MG63 (cell line): ENCODE data around the gene SLC25A26. TPM values are rescaled to one million over a fixed set of nuclear protein-coding genes. Genes with fewer than 3 reads are reported as not detected.
A peak's percentile ranks its signal among the peaks of the same experiment; 100 is the strongest.

Source experiments
- DNase-seq: peaks from one replicate; pipeline ENCODE4 v3.0.0-alpha.2; 2020
- H3K27me3 ChIP-seq: fragments of 250-450 bp; sonication (Bioruptor Pico); 2 replicates; pipeline ENCODE4 v1.5.1; 2020; ENCODE audit warnings: mild to moderate bottlenecking, moderate library complexity
- H3K36me3 ChIP-seq: fragments of 250-450 bp; sonication (Bioruptor Pico); 2 replicates; pipeline ENCODE4 v1.5.1; 2020; ENCODE audit warnings: mild to moderate bottlenecking, moderate library complexity
- H3K4me3 ChIP-seq: fragments of 250-450 bp; sonication (Bioruptor Pico); 2 replicates; pipeline ENCODE4 v1.5.1; 2020; ENCODE audit warnings: mild to moderate bottlenecking, moderate library complexity
- H3K9me3 ChIP-seq: fragments of 250-450 bp; sonication (Bioruptor Pico); 2 replicates; pipeline ENCODE4 v1.5.1; 2020; ENCODE audit warnings: mild to moderate bottlenecking, moderate library complexity
- total RNA-seq: library from RNA; depleted of rRNA; stranded (reverse); fragments of >200 nt; shearing (Covaris generic); gene quantifications from 2 replicates; pipeline ENCODE4 v1.2.3, GENCODE V29; 2014; ENCODE audit warnings: low replicate concordance

The SLC25A26 gene
- total RNA-seq, 1 experiment from 2014 or later: 16.9 TPM

DNA sequence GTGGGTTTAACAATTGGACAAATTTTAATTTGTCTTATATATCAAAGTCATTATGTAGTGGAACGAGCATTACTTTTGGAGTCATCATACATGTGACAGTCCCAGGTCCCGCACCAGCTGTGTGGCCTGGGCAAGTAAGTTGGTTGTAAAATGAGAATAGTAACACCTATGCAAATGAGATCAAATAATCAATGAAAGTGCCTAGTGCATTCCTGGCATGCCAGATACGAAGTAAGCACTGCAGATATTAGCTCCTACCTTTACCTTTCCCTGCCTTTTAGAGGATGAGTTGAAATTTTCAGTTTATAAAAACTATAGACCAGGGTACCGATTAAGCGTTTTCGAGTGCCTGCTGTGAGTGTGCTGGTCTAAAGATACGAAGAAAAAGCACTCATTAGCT is 145.9 kb downstream of the SLC25A26 start:
- Histone ChIP-seq H3K36me3 (no peaks in the 10 kb centered on the region), H3K4me3 (no peak overlapping the region), H3K9me3 (no peaks in the 10 kb centered on the region), H3K27me3 (no peaks in the 10 kb centered on the region)
- no peak for DNase-seq

GRCh38 chr3:66367979-66368378 is 147.2 kb downstream of the SLC25A26 start:
- Histone ChIP-seq H3K36me3 (no peaks in the 10 kb centered on the region), H3K4me3 (no peak overlapping the region), H3K9me3 (no peaks in the 10 kb centered on the region), H3K27me3 (no peaks in the 10 kb centered on the region)
- DNase-seq: no peak

GRCh38 chr3:66370179-66370578 is 149.4 kb downstream of the SLC25A26 start:
- DNase-seq: no peak
- Histone ChIP-seq H3K9me3 (no peaks in the 10 kb centered on the region), H3K4me3 (no peak overlapping the region), H3K27me3 (no peaks in the 10 kb centered on the region), H3K36me3 (no peaks in the 10 kb centered on the region)

GRCh38 chr3:66371432-66371831 is 150.6 kb downstream of the SLC25A26 start:
- Histone ChIP-seq H3K4me3 (no peak overlapping the region), H3K9me3 (no peaks in the 10 kb centered on the region), H3K36me3 (no peaks in the 10 kb centered on the region), H3K27me3 (no peaks in the 10 kb centered on the region)
- DNase-seq: no peak

- H3K9me3 ChIP-seq: no peaks in the 10 kb centered on the region
- no peak overlapping the region for H3K4me3 ChIP-seq
- no peaks in the 10 kb centered on the region for H3K36me3 ChIP-seq
- no peaks in the 10 kb centered on the region for H3K27me3 ChIP-seq
- DNase-seq: peak; percentile 4
Measured at GRCh38 chr3:66372681-66373350, 152.0 kb downstream of the SLC25A26 start.

GRCh38 chr3:66376568-66376967 is 155.8 kb downstream of the SLC25A26 start:
- Histone ChIP-seq H3K9me3 (no peaks in the 10 kb centered on the region), H3K36me3 (no peaks in the 10 kb centered on the region), H3K4me3 (no peak overlapping the region), H3K27me3 (no peaks in the 10 kb centered on the region)
- peak; percentile 43 for DNase-seq

GRCh38 chr3:66377800-66378199 is 157.0 kb downstream of the SLC25A26 start:
- H3K4me3 ChIP-seq: no peak overlapping the region
- H3K9me3 ChIP-seq: no peaks in the 10 kb centered on the region
- H3K27me3 ChIP-seq: no peaks in the 10 kb centered on the region
- no peak for DNase-seq
- no peaks in the 10 kb centered on the region for H3K36me3 ChIP-seq

DNA sequence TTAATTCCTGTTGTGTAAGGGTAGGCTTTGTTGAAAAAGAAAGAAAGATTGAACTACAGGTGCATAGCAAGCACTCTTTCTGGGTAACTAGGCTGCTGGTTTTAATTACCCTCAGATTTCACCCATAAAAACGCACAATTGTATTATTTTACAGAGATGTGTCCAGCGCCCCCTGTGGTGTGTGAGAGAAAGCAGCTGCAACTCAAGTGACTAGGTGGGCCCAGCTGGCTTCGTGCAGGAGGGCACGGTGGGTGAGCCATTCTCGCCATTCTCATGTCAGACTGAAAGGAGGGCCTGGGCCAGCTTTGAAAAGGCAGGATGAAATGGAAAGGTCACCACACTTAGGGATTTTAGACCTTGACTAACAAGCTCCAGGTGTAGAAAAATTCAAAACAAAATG is 157.5 kb downstream of the SLC25A26 start:
- Histone ChIP-seq H3K9me3 (no peaks in the 10 kb centered on the region), H3K4me3 (no peak overlapping the region), H3K27me3 (no peaks in the 10 kb centered on the region), H3K36me3 (no peaks in the 10 kb centered on the region)
- no peak for DNase-seq

- DNase-seq: no peak
- H3K36me3 ChIP-seq: no peaks in the 10 kb centered on the region
Measured at GRCh38 chr3:66379565-66379964, 158.8 kb downstream of the SLC25A26 start.

GRCh38 chr3:66380200-66380932 is 159.6 kb downstream of the SLC25A26 start:
- H3K36me3 ChIP-seq: no peaks in the 10 kb centered on the region
- H3K4me3 ChIP-seq: no peak overlapping the region
- no peaks in the 10 kb centered on the region for H3K9me3 ChIP-seq
- H3K27me3 ChIP-seq: no peaks in the 10 kb centered on the region
- DNase-seq: no peak

More at GRCh38 chr3:66379565-66379964, 158.8 kb downstream of the SLC25A26 start:
- H3K9me3 ChIP-seq: no peaks in the 10 kb centered on the region
- H3K27me3 ChIP-seq: no peaks in the 10 kb centered on the region
- H3K4me3 ChIP-seq: no peak overlapping the region

- no peak for DNase-seq
- H3K36me3 ChIP-seq: no peaks in the 10 kb centered on the region
- H3K4me3 ChIP-seq: no peak overlapping the region
Measured at GRCh38 chr3:66381626-66382025, 160.8 kb downstream of the SLC25A26 start.

GRCh38 chr3:66382142-66382541 is 161.3 kb downstream of the SLC25A26 start:
- no peak overlapping the region for H3K4me3 ChIP-seq
- no peaks in the 10 kb centered on the region for H3K27me3 ChIP-seq
- H3K9me3 ChIP-seq: no peaks in the 10 kb centered on the region
- H3K36me3 ChIP-seq: no peaks in the 10 kb centered on the region
- no peak for DNase-seq

More at GRCh38 chr3:66381626-66382025, 160.8 kb downstream of the SLC25A26 start:
- no peaks in the 10 kb centered on the region for H3K27me3 ChIP-seq
- H3K9me3 ChIP-seq: no peaks in the 10 kb centered on the region

DNA sequence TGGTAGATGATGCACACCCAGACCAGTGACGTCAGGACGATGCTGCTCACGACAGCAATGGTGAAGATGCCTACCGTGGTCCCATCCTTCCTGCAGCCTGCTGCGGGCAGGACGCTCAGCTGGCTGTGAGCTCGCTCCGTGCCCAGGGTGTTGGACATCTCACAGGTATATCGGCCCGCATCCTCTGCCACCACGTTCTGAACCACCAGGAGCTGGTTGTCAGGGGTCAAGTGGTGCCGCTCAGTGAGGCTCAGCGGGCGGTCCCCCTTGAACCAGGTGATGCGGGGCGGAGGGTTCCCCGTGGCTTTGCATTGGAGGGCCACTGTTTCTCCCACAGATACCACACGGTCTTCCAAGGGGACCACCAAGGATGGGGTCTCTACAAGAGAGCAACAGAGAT is 162.2 kb downstream of the SLC25A26 start:
- H3K4me3 ChIP-seq: no peak overlapping the region
- H3K27me3 ChIP-seq: no peaks in the 10 kb centered on the region
- no peak for DNase-seq
- H3K9me3 ChIP-seq: no peaks in the 10 kb centered on the region
- no peaks in the 10 kb centered on the region for H3K36me3 ChIP-seq

DNA sequence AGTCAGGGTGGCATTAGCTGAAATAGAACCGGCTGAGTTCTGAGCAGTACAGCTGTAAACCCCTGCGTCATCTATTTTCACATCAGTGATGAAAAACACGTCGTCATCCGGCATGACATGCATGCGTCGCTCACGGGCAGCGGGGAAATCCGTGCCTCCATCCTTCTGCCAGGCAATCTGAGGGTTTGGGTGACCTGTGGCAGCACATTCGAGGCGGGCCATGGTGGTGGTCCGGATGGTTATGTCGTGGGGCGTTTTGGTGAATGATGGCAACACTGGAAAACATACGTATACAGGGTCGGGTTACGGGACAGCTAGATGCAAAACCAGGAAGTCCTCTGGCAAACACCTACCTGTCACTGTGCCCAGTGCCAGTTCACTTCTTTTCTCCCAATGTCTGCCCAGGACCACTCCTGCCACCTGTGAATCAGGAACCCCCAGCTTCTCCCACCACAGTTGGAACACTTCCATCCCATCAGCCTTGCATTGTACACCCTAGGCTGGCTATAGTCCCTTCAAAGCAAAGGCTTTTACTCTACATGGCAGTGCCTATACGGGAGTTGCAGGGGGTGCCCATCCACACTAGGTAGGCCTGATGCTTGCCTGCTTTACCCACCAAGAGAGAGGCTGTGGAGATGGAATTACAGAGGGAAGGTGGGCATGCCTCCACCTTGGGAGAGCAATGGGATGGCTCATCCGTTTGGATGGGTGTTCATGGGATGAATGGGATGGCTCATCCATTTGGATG is 163.4 kb downstream of the SLC25A26 start:
- H3K9me3 ChIP-seq: no peaks in the 10 kb centered on the region

GRCh38 chr3:66385066-66385465 is 164.3 kb downstream of the SLC25A26 start:
- Histone ChIP-seq H3K36me3 (no peaks in the 10 kb centered on the region), H3K27me3 (no peaks in the 10 kb centered on the region), H3K4me3 (no peak overlapping the region), H3K9me3 (no peaks in the 10 kb centered on the region)
- DNase-seq: no peak

More for the DNA sequence above, 163.4 kb downstream of the SLC25A26 start:
- Histone ChIP-seq H3K36me3 (no peaks in the 10 kb centered on the region), H3K4me3 (no peak overlapping the region), H3K27me3 (no peaks in the 10 kb centered on the region)
- no peak for DNase-seq

GRCh38 chr3:66386011-66386924 is 165.5 kb downstream of the SLC25A26 start:
- Histone ChIP-seq H3K27me3 (no peaks in the 10 kb centered on the region), H3K4me3 (no peak overlapping the region), H3K9me3 (no peaks in the 10 kb centered on the region), H3K36me3 (no peaks in the 10 kb centered on the region)
- DNase-seq: no peak
